Keratinocyte (primary cell): Measurements from ENCODE around the gene KIAA0930.

Experiments
- CTCF ChIP-seq, 3 experiments: IDR thresholded peaks in 1 of 3; conservative IDR thresholded peaks in 1 of 3; optimal IDR thresholded peaks in 1 of 3; 2 replicates in 2 of 3; 3 replicates in 1 of 3; pipeline versions ENCODE3 to v1.5.1; 2011; ENCODE audit warnings: low read length in 3 of 3, mild to moderate bottlenecking in 3 of 3, moderate library complexity in 2 of 3, control low read depth in 1 of 3, inconsistent platforms in 1 of 3; ENCODE audit not compliant: insufficient read depth in 2 of 3; ENCODE audit errors: extremely low read depth in 1 of 3
- EZH2 ChIP-seq: IDR thresholded peaks from one replicate; pipeline ENCODE4 v1.6.1; 2012; ENCODE audit warnings: inconsistent platforms, mild to moderate bottlenecking, low read length, moderate library complexity

GRCh38 chr22:45183974-45184373 lies 56.7 kb downstream of the KIAA0930 start:
- TF ChIP-seq CTCF (optimal IDR thresholded peaks at IDR 0.05 in 1 of 3, IDR thresholded peaks at IDR 0.05 in 1 of 3, conservative IDR thresholded peaks at IDR 0.05 in 1 of 3; ENCODE audit: extremely low read depth in 1 of 3, insufficient read depth in 2 of 3, low read length in 3 of 3) (no peak), EZH2 (no peak)
